ENCODE measurements around the gene LIM2. TPM values are rescaled to one million over a fixed set of nuclear protein-coding genes. Genes with fewer than 3 reads are reported as not detected.

LIM2 gene
- total and polyA plus RNA-seq, 2 of the 8 experiments (the other 6 are each of a cell fraction or from before 2014, with no cell fraction given): not detected

DNA sequence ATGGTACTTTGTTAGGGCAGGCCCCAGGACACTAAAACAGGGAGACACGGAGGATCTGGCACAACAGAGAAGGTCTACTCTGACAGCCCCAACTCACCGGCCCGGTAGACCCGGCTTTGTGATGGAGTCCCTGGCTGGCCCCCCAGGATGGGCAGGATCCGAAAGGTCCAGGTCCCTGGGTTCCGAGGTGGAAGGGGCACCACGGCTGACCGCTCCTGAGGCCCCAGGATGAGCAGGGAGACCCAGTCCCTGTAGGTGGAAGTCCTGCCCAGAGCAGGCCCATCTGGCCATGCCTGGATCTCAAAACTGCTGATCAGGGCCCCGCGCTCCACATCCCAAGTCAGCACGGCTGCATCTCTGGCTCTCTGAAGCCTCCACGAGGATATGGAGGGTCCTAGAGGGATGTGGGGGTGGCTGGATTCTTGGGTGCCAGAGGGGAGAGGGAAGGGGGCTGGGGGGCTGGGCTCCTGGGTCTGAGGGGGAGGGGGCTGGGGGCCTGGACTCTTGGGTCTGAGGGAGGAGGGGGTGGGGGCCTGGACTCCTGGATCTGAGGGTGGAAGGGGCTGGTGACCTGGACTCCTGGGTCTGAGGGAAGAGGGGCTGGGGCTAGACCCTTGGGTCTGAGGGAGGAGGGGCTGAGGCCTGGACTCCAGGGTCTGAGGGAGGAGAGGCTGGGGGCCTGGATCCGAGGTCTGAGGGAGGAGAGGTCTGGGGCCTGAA, 50.5 kb downstream of the LIM2 start (continued):
- TF ChIP-seq, protein P1, sequence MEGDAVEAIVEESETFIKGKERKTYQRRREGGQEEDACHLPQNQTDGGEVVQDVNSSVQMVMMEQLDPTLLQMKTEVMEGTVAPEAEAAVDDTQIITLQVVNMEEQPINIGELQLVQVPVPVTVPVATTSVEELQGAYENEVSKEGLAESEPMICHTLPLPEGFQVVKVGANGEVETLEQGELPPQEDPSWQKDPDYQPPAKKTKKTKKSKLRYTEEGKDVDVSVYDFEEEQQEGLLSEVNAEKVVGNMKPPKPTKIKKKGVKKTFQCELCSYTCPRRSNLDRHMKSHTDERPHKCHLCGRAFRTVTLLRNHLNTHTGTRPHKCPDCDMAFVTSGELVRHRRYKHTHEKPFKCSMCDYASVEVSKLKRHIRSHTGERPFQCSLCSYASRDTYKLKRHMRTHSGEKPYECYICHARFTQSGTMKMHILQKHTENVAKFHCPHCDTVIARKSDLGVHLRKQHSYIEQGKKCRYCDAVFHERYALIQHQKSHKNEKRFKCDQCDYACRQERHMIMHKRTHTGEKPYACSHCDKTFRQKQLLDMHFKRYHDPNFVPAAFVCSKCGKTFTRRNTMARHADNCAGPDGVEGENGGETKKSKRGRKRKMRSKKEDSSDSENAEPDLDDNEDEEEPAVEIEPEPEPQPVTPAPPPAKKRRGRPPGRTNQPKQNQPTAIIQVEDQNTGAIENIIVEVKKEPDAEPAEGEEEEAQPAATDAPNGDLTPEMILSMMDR (IDR thresholded peaks at IDR 0.05; ENCODE audit: control extremely low read depth in 1 of 3, insufficient read depth in 1 of 3, low read depth in 1 of 3, low read length in 3 of 3): no peak
- TF ChIP-seq CTBP2 (IDR thresholded peaks at IDR 0.05; ENCODE audit: borderline replicate concordance, insufficient read depth, insufficient read length, low read length) (no peak), CHD1 (IDR thresholded peaks at IDR 0.05; ENCODE audit: low read depth, low read length) (no peak), POLR2A (IDR thresholded peaks at IDR 0.05; ENCODE audit: control extremely low read depth in 1 of 2, low read depth in 2 of 2, low read length in 2 of 2) (no peak), KDM4A (IDR thresholded peaks at IDR 0.05; ENCODE audit: low read depth, low read length, severe bottlenecking) (no peak)

All from H1 (cell line).